OCI-LY7 (cell line): Measurements from ENCODE around the gene CD44.

Experiments
- EZH2phosphoT487 ChIP-seq: fragments of 200-600 bp; sonication (generic); IDR thresholded peaks from 2 replicates; pipeline ENCODE4 v1.6.1; 2018; ENCODE audit warnings: low read depth, borderline replicate concordance, mild to moderate bottlenecking, mixed run types, antibody characterized with exemption, low read length, moderate library complexity, mixed read lengths
- TF ChIP-seq, protein P1 (sequence below): fragments of 200-600 bp; sonication (generic); conservative IDR thresholded peaks from 2 replicates; pipeline ENCODE4 v1.5.1; 2014; ENCODE audit warnings: mild to moderate bottlenecking, antibody characterized with exemption, low read length, moderate library complexity, mixed read lengths

DNA sequence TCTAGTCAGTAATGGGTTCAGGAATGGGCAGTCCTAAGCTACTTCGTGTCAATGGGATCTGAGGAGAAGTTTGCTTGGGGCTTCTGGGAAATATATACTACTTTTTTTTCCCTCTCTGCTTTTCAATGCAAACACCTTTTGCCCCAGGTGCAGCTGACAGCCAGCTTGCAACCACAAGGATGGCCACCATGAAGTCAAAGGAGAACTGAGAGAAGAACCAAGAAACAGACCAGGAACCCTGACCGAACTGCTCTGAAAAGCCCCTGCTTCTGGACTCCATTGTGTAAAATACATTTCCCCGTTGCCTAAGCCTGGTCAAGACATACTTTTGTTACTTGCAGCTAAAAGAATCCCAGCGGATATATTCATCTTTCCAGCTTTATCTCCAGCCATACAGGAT lies 20.1 kb upstream of the CD44 start:
- TF ChIP-seq, protein P1, sequence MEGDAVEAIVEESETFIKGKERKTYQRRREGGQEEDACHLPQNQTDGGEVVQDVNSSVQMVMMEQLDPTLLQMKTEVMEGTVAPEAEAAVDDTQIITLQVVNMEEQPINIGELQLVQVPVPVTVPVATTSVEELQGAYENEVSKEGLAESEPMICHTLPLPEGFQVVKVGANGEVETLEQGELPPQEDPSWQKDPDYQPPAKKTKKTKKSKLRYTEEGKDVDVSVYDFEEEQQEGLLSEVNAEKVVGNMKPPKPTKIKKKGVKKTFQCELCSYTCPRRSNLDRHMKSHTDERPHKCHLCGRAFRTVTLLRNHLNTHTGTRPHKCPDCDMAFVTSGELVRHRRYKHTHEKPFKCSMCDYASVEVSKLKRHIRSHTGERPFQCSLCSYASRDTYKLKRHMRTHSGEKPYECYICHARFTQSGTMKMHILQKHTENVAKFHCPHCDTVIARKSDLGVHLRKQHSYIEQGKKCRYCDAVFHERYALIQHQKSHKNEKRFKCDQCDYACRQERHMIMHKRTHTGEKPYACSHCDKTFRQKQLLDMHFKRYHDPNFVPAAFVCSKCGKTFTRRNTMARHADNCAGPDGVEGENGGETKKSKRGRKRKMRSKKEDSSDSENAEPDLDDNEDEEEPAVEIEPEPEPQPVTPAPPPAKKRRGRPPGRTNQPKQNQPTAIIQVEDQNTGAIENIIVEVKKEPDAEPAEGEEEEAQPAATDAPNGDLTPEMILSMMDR = no peak
- TF ChIP-seq EZH2phosphoT487 = no peak
